ENCODE results near the gene PERM1.

Gene PERM1

GRCh38 chr1:930633-931138, 51.2 kb downstream of the PERM1 start:
- no peak for DNase-seq

DNA sequence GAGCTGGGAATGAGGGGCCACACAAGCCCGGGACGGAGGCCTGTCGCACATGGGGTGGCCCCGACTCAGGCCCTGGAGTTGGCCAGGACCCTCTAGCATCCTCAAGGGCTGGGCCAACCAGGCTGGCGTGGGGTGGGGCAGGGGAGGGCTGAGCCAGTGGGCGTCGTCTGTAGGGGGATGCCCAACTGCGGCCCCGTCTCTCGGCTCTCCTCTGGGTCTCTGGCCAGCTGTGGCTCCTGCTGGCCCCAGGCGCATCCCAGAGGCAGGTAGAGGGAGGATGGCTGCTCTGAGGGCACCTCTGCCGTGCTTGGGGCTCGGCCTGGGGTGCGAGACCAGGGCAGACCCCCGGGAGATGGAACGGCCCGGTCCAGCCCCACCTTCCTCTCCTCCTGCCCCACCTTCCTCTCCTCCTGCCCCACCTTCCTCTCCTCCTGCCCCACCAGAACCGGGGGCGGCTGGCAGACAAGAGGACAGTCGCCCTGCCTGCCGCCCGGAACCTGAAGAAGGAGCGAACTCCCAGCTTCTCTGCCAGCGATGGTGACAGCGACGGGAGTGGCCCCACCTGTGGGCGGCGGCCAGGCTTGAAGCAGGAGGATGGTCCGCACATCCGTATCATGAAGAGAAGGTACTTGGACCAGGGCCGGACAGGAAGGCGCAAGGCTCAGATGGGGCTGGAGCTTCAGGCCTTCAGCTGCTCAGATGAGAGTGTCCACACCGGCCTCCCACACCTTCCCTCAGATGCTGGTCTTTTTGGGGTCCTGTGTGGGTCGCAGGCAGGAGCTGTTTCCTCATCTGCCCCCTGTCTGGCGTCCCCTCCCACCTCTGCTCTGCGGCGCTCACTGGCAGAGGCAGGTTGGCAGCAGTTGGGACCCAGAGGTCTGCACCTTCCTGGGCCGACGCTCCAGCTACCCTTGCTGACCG, 51.9 kb downstream of the PERM1 start:
- no peak for DNase-seq

GRCh38 chr1:928825-929661, 52.9 kb downstream of the PERM1 start:
- DNase-seq: no peak

GRCh38 chr1:927748-928147, 54.1 kb downstream of the PERM1 start:
- no peak for DNase-seq

DNA sequence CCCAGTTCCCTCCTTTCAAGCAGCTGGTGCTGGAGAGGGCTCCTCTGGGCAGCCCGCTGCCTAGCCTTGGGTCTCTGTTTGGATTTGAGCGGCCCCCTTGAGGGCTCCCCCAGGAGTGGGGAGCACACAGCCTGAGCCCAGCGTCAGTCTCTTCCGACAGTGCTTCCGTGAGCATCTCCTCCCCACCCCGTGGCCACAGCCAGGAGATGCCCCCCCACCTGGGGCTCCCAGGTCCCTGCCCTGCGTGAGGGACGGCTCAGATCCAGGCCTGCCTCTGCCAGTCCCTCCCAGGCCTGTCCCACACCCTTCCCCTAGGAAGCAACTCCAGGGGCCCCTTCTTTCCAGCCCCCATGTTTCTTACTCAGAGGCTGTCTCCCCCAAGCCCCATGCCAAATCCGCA, 54.7 kb downstream of the PERM1 start:
- DNase-seq: no peak

- DNase-seq: no peak
These were observed 56.1 kb downstream of the PERM1 start for GRCh38 chr1:925561-926421.
